Activated CD4-positive, alpha-beta T cell treated with anti-CD3 and anti-CD28 coated beads for 1 hour (primary cell): ENCODE results near the gene LACTBL1.
A peak's percentile ranks its signal among the peaks of the same experiment; 100 is the strongest.
"Not testable (repeated sequence)": the region's sequence is repeated elsewhere in the genome, so short reads cannot be mapped to it uniquely, and the experiment has no call there.

ENCODE experiments used
- DNase-seq: peaks from one replicate; pipeline ENCODE4 v3.0.0-alpha.2; 2020

Gene LACTBL1

DNA sequence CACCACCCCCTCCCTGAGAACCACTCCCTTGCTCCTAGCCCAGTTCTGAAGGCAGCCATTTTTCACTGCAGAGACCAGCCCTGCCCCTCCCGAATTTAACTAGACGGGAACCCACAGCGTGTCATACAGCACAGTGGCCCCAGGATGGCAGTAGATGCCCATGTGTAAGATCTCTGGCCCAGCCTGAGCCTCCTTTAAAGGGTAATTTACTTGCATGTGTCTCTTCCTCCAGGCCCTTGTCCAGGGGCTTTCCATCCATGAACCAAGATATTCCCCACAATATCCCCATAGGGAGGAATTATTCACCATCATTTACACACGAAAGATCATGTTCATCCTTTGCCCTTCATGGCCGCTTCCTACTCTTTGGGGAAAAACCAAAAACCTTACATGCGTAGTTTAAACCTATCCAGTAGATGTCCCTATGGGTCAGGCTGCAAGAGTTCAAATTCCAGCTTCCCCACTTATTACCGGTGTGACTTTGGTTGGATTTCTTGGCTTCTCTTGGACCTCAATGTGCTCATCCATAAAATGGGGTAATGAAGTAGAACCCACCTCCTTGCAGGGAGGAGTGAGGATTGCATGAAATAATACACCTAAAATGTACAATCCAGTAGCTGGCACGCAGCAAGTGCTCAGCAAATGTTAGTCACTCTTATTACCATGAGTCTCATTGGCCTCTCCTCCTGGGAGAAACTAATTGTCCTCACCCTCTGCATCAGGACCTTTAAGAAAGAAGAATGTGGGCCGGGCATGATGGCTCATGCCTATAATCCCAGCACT, 4.0 kb upstream of the LACTBL1 start:
- peak; percentile 21 for DNase-seq

DNA sequence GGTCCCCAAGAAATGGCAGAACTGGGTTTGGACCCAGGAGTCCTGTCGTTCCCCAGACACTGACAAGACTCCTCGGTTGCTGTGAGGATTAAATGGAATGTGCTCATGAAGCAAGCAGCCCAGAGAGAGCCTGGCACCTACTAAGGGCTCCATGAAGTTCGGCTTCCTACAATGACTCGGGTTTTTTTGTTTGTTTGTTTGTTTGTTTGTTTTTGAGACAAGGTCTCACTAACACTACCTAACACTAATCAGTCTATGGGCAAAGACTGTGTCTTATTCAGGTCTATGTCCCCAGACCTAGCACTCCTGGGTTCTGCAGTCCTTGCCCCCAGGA, 3.4 kb upstream of the LACTBL1 start:
- DNase-seq: no peak

DNA sequence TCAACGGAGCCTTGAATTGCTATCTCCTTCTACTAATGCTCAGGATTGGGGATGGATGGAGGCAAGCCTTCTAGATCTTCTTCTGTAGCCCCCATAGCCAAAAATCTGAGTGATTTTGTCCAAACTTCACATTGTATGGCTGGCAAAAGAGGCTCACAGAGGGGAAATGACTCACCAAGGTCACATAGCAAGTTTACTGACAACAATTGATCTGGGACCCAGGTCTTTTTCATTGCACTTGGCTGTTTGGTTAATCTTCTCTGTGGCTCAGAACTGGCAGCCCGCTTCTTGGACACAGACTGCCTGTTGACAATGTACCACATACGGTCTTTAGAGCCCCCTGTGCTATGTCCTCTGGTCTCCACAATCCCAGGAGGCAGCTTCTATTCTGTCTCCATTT, 3.0 kb upstream of the LACTBL1 start:
- no peak for DNase-seq

DNA sequence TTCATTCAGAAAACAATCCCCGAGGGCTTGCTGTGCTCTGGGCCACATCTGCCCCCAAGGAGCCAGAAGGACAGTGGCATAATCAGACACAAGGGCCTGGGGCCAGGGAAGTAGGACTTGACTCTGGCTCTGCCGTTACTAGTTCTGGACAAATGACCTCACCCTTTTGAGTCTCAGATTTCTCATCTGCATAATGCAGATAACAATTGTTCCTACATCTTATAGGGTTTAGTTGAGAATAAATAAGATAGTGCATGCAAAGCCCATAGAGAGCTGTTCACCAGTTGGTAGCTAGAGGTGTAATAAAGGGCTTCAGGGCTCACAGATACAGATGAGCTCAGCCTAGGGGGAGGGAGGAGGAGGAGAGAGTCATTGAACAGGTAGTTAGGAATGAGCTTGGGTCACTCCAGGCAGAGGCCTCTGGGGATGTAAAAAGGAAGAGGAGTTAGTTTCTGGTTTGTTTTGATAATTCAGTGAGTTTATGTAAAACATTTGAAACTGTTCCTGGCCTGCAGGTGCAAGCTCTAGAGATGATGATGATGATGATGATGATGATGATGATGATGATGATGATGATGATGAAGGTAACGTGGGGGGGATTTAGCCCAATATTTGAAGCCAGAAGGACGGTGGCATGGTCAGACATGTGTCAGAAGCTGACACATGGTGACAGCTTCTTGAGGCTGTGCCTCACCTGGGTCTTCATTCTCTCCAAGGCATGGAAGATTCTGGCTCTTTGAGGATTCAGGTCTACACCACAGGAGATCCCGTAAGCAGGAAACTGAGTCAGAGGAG, 858 bp downstream of the LACTBL1 start:
- no peak for DNase-seq

DNA sequence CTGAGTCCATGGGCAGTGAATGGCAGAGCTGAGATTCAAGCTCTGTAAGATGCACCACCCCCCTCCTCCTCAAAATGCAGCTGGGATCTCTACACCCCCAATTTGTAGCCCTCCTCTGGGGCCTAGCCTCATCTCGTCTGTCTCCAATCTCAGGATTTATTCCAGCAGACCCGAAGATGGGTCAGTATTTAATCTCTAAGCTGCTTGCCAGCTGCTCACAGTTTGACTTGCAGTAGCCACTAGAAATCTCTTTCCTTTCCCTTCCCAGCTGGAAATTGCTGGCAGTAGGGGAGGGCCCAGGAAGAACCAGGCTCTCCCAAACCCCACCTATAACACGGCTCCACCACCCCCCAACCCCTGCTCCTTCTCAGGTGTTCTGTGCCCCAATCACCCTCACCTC, 1.5 kb downstream of the LACTBL1 start:
- no peak for DNase-seq

DNA sequence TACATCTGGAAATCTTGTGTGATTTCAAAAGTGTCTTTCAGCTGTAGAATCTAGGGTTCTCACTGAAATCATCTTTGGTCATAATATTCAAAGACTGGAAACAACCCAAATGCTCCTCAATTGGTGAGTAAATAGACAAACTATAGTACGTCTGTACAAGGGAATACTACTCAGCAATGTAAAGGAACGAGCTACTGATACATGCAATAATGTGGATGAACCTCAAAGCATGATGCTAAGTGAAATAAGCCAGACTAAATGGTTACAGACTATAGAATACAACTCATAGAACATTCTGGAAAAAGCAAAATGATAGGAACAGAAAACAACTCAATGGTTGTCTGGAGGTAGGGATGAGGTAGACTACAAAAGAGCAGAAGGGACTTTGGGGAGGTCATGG, 2.6 kb downstream of the LACTBL1 start:
- DNase-seq: no peak

DNA sequence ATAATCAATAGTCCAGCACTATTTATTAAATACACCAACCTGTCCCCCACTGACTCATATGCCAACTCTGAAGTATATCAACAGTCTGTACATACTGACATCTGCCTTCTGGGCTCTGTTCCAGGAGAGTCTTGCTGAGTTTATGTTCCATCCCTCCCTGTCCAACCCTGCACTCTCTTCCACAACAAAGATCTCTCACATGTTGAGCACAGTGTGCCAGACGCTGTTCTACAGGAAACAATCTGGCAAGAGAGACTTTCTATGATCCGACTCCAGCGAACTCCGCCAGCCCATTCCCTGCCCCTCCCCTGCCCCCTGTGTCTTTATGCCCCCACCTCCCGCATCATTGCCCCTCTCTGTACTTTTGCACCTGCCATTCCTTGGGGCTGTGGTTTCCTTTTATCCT, 3.4 kb downstream of the LACTBL1 start:
- DNase-seq: no peak

DNA sequence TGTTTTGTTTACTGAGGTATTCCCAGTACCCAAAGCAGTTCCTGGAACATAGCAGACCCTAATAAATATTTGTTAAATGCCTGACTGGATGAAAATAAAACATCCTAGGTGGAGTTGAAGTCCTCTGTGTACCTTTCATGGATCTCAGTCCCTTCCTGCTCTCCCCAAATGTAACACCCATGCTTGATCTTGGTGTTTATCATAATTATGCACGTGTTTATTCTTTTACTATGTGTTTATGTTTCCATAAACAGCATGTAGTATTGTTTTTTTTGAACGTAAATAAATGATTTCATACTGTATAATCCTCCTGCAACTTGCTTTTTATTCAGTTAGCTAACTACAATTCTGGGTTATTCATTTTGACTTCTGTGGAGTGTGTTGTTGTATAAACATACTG, 4.8 kb downstream of the LACTBL1 start:
- DNase-seq: no peak

DNA sequence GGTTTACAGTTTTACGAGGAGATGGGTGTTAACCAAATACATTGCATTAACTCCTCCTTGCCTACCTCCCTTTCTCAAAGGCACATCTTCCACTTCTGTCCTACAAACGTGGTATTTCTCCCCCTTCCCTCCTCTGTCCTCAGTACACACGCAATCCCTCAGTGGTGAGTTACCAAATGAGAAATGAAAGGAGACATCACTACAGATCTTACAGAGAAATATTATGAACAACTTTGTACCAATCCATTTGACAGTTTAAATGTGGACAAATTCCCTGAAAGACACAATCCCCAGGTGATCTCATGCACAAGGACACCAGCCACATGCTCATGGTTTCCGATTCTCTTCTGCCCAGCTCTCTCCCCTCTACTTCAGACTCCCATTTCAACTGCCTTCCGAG, 6.4 kb downstream of the LACTBL1 start:
- DNase-seq: no peak

DNA sequence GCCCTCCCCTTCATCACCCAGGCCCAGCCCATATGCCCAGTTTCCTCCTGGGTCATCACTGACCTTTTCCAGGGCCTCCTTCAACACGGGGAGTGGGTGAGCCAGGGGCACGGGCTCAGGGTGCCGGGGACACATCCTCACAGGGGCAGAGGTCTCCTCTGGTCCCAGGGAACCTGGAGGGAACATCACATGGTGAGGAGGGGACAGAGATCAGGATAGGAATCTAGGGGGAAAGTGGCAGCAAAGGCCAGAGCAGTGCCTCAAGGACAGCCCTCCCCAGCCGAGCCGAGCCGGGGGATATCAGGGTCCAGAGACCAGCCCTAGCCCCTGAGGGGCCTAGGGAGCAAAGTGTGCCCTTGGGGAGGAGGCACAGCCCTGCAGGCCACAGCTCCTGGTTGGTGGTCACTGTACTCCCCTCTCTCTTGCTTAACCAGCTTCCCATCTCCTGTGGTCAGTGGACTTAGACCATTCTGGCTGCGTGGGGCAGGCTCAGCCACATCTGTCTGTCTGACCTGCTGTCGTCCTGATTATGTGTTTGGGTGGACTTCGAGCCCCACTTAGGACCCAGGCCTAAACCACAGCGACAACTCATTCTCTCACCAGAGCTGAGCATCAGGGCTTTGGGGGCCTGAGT, 9.5 kb downstream of the LACTBL1 start:
- no peak for DNase-seq

DNA sequence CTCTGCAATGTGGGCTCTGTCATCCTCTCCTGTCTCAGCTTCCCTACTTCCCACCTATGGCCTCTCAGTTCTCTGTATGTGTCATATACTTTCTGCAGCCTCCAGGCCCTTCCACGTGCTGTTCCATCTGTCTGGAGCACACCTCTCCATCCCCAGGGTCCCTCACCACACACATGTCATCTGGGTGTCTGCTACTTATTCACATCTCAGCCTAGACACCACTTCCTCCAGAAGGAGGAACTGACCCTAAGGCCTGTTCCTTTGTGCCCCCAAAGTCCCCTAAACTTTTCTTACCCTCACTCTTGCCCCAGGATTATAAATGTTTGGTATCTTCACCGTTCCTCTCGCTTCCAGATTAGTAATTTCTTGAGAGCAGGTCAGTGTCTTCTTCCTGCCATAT, 10.1 kb downstream of the LACTBL1 start:
- DNase-seq: no peak

DNA sequence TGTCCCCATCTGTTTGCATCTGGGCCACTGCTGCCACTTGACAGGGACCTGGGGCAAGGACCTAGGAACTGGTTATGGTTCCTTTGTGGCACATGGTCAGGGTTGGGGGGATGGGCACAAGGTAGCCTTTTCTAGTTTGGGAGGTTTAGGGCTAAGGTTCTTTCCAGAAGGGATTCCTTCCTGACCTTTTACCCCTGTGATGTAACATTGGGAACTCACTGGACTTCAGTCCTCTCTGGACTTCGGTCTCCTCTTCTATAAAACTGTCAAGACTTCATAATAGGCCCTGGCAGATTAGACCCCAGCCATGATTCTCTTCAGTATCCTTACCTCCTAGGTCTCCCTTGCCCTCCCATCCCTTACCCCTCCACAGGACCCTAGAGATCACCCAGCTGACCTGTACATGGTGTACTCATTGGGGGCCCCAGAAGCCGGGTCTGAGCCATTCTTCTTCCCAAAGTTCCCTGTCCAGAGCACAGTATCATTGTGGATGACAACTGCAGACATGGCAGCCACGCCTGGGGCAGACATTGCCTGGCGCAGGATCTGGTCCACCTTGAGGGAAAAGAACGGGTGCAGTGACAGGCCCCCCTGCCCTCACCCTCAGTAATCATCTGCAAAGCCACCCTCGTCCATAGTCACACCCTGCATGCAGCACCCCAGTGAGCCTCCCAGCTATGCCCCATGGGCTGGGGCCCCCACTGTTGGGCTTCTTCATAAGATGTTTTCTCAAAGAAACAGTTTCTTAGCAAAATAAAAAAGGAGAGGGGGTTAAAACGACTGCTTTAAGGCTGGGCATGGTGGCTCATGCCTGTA, 12.9 kb downstream of the LACTBL1 start:
- DNase-seq: no peak

DNA sequence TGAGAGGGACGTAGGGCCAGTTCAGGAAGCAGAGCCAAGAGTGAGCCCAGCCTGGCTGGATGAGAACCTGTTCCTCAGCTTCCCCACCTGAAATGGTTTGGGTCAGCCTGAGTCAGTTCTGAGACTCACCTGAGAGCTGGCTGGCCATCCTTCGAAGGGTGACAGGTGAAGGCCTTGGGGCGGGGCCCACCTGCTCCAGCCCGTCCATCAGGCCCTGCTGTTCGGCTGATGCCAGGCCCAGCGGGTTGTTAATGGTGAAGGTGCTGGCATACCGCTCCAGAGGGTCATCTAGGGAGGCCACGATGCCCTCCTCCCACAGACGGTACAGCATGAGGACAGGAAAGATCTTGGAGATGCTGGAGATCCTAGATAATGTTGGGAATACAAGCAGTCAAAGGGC, 14.1 kb downstream of the LACTBL1 start:
- no peak for DNase-seq

DNA sequence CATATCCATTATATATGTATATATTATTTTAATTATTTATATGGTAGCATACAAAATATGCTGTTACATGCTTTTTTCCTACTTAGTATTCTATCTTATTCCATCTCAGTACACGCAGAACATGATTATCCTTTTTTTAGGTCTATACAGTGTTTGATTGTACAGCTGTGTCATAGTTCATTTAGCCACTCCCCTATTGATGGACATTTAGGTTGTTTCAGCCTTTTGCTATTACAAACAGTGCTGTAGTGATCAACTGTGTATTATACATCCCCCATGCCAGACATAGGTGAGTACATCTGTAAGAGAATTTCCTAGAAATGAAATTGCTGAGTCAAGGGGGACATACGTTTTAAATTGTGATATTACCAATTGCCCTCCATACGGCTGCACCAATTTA, 15.6 kb downstream of the LACTBL1 start:
- no peak for DNase-seq

DNA sequence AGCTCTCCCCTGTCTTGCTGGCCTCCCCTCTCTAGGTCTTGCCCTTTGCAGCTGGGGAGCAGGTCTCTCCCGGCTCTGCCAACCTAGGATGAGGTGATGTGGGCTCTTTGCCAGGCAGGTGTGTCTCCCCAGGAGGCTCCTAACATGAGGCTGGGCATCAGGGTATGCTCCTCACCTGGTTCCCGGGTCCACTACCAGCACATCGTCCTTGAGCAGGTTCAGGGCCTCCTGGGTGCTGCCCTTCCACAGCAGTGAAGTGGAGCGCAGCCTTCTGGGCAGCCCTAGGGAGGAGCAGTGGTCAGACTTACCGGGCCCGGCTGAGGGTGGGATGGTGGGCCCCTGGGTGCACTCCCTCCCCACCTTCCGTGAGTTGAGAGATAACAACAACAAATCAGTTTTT, 17.5 kb downstream of the LACTBL1 start:
- no peak for DNase-seq

DNA sequence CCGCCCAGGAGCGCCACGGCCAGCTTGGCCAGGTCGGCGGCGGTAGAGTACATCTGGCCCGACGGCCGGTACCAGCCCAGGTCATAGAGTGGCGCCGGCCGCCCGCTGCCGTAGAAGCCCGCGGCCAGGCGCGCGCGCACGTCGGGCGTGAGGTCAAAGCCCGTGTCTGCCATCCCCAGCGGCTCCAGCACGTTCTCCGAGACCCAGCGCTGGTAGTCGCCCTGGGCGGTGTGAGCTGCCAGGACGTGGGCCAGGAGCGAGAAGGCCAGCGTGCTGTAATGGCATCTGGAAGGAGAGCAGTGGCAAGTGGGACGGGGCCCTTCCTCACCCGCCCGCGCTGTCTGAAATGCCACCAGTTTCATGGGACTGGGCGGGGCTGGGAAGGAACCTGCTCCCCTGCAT, 18.9 kb downstream of the LACTBL1 start:
- DNase-seq: no peak

DNA sequence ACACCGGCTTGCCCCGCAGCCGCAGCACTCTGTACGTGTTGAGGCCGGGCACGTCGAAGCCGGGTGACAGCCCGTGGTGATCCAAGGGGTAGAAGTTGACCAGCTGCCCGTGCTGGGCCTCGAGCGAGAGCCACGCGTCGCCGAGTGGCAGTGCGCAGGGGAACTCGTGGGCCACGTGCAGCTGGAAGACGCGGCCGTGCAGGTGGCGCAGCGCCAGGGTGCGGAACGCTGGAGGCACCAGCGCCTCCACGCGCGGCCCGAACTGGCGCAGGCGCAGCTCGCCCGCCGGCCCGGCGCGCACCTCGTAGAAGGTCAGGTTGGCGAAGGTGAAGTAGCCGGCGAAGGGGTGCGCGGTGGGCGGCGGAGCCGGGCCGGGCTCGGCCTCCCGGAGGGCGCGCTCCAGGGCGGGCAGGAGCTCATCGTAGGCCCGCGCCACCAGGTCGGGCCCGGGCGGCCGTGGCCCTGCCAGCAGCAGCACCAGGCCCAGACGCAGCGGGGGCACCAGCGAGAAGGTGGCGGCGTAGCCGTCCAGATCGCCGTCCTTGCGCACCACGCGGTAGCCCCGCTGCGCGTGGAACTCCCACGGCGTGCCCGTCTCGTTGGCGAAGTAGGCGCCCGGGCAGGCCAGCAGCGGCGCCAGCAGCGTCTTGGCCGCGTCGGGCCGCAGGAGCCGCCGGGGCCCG, 19.5 kb downstream of the LACTBL1 start:
- no peak for DNase-seq

DNA sequence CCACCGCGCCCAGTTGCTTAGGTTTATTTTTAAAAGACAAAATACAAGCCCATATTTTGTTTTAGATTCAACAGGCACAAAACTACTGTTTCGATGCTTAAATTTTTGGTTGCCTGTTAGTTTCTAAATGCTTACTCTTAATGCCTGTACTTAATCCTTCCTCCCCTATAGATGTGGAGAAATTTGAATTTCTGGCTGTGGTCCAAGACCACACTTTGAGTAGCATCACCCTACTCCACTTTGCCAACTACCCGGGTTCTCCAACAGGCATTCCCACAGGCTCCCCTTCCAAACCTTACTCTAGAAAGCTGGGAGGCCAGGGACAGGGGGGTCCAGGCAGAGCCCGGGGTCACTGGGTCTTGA, 20.0 kb downstream of the LACTBL1 start:
- no peak for DNase-seq

DNA sequence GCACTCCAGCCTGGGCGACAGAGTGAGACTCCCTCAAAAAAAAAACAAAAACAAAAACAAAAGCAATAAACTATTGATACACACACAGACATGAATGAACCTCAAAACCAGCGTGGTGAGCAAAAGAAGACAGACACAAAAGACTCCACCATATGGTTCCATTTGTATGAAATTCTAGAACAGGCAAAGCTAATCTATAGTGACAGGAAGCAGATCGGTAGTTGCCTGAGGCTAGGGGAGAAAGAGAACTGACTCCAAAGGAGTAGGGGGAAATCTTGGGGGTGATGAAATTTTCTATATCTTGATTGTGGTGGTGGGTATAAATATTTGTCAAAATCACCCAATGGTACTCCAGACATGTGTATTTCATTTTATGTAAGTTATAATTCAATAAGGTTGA, 20.9 kb downstream of the LACTBL1 start:
- no peak for DNase-seq

DNA sequence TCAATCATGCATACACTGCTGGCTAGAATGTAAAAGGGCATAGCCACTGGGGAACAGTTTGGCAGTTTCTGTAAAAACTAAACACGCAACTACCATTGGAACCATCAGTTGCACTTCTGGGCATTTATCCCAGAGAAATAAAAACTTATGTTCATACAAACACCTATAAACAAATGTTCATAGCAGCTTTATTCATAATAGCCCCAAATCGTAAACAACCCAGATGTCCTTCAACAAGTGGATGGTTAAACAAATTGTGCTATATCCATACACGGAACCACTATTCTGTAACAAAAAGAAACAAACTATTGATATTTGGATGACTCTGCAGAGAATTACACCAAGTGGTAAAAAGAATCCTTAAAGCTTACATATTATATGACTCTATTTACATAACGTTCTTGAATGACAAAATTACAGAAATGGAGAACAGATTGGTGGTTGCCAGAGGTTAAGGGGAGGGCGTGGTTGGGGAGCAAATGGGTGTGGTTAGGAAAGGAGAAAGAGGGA, 22.8 kb downstream of the LACTBL1 start:
- DNase-seq: no peak

DNA sequence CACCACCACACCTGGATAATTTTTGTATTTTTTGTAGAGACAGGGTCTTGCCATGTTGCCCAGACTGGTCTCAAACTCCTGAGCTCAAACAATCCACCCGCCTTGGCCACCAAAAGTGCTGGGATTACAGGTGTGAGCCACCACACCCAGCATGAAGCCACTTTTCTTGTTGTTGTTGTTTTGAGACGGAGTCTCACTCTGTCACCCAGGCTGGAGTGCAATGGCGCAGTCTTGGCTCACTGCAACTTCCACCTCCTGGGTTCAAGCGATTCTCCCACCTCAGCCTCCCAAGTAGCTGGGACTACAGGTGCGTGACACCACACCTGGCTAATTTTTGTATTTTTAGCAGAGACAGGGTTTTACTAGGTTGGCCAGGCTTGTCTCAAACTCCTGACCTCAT, 27.5 kb downstream of the LACTBL1 start:
- DNase-seq: not testable (repeated sequence)

DNA sequence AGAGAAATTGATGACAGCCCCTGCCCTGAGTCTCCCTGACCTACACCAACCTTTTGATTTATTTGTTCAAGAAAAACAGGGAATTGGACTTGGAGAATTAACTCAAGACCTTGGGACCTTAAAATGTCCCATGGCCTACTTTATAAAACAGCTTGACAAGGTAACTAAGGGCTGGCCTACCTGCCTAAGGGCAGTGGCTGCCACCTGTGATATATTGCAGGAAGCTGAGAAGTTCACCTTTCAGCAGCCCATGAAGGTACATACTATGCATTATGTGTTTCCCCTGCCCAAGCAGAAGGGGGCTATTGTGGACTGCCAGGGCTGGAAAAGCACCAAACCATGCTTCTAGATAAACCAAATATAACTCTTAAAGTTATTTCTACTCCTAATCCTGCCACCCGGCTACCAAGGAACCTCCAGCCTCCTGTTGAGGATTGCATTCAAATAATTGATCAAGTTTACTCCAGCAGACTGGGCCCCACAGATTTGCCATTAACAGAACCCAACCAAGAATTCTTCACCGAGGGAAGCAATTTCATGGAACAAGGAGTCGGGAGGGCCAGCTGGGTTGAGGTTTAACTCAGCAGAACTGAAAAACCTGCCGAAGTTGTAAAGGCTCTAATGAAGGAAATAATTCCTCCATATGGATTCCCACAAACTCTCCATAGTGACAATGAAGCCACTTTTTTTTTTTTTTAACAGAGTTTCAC, 28.2 kb downstream of the LACTBL1 start:
- no peak for DNase-seq
